Vagina (tissue), 2 donors: Measurements from ENCODE around the gene KYNU.
"Not testable (repeated sequence)": the region's sequence is repeated elsewhere in the genome, so short reads cannot be mapped to it uniquely, and the experiment has no call there.

Experiments used
- POLR2A ChIP-seq, 2 donors: fragments of 450-650 bp; IDR thresholded peaks; one replicate each; pipeline ENCODE4 v1.6.1; 2017; ENCODE audit warnings: antibody characterized with exemption in 2 of 2, mild to moderate bottlenecking in 2 of 2, moderate library complexity in 2 of 2
- TF ChIP-seq, protein P1 (sequence below), 3 experiments: fragments of 450-650 bp in 2 of 3; fragments of 200-600 bp in 1 of 3; sonication (generic) in 1 of 3; IDR thresholded peaks; one replicate each; pipeline ENCODE4 v1.5.1; 2017 to 2019; ENCODE audit warnings: antibody characterized with exemption in 3 of 3, mild to moderate bottlenecking in 2 of 3, moderate library complexity in 2 of 3

DNA sequence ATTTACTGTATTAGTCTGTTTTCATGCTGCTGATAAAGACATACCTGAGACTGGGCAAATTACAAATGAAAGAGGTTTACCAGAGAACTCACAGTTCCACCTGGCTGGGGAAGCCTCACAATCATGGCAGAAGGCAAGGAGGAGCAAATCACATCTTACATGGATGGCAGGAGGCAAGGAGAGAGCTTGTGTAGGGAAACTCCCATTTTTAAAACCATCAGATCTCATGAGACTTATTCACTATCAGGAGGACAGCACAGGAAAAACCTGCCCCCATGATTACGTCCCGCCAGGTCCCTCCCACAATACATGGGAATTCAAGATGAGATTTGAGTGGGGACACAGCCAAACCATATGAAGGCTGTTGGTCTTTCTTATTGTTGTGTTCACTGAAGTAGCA is 72.9 kb downstream of the KYNU start:
- TF ChIP-seq, protein P1, sequence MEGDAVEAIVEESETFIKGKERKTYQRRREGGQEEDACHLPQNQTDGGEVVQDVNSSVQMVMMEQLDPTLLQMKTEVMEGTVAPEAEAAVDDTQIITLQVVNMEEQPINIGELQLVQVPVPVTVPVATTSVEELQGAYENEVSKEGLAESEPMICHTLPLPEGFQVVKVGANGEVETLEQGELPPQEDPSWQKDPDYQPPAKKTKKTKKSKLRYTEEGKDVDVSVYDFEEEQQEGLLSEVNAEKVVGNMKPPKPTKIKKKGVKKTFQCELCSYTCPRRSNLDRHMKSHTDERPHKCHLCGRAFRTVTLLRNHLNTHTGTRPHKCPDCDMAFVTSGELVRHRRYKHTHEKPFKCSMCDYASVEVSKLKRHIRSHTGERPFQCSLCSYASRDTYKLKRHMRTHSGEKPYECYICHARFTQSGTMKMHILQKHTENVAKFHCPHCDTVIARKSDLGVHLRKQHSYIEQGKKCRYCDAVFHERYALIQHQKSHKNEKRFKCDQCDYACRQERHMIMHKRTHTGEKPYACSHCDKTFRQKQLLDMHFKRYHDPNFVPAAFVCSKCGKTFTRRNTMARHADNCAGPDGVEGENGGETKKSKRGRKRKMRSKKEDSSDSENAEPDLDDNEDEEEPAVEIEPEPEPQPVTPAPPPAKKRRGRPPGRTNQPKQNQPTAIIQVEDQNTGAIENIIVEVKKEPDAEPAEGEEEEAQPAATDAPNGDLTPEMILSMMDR (IDR thresholded peaks at IDR 0.05): not testable (repeated sequence)
- TF ChIP-seq POLR2A (IDR thresholded peaks at IDR 0.05): not testable (repeated sequence)
